ENCODE measurements around the gene SNTG2.

GRCh38 chr2:926259-926793 is 24.3 kb upstream of the SNTG2 start:
- TF ChIP-seq ZFP30 (CRISPR knock-in tag; IDR thresholded peaks at IDR 0.05) (no peak), CREB5 (CRISPR knock-in tag; IDR thresholded peaks at IDR 0.05; ENCODE audit: low read depth) (no peak), GLIS3 (CRISPR knock-in tag; IDR thresholded peaks at IDR 0.05) (no peak), PATZ1 (CRISPR knock-in tag; IDR thresholded peaks at IDR 0.05; ENCODE audit: borderline replicate concordance) (no peak), ZNF70 (CRISPR knock-in tag; IDR thresholded peaks at IDR 0.05) (no peak), RARB (CRISPR knock-in tag; IDR thresholded peaks at IDR 0.05) (no peak), ZC3H10 (CRISPR knock-in tag; IDR thresholded peaks at IDR 0.05) (no peak)
